HG03097 (cell line): Measurements from ENCODE around the gene MEN1.

Source experiments
- ATAC-seq: cut with Tn5 transposase; IDR thresholded peaks from one replicate; pipeline ENCODE4 v1.9.1; 2021; ENCODE audit not compliant: unreplicated experiment, low FRiP score

The MEN1 gene

GRCh38 chr11:64810271-64810890, at the start of gene MEN1:
Gene MEN1 (minus strand): TSS chr11:64810551. CDS start chr11:64810109, 442 bp downstream.
- peak; percentile 46 for ATAC-seq

DNA sequence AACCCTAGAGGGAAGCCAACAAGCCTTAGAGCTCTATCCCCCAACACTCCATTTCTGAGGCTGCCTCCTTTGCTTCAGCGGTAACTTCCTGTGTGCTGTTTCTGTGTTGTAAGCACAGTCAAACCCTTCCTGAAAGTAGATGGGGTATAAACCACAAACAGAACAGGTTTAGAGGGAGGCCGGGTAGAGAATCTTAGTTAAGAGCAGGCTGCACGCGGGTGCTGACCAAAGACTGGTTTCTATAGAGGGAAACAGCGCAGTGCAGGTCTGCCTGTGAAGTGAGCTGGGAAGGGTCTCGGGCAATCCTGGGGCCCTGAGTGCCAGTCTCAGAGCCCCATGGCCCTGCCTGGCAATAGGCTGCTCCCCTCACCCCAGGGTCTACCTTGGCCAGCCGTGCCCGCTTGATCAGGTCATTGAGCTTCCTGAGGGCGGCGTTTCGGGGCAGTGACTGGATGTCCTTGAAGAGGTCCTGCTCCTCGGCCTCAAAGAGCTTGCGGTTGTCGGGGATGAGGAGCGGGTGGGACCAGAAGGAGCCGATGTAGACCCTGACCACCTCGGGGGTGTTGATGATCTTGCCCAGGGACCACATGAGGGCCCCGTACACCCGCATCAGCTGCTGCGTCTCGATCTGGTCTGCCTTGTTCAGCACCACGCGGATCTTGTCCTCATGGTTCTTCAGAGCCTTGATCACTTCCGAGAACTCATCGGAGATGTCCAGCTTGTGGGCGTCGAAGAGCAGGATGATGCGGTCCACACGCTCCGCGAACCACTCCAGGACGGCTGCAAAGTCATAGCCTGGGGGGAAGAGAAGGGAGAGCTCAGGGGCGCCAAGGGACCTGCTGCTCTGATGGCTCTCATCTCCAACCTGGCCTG, 49.4 kb upstream of the MEN1 start:
- peak; percentile 71 for ATAC-seq

GRCh38 chr11:64858467-64859263, 48.3 kb upstream of the MEN1 start:
- ATAC-seq, result peak; percentile 22

- no peak for ATAC-seq
These were observed 47.1 kb upstream of the MEN1 start for GRCh38 chr11:64857485-64857884.

DNA sequence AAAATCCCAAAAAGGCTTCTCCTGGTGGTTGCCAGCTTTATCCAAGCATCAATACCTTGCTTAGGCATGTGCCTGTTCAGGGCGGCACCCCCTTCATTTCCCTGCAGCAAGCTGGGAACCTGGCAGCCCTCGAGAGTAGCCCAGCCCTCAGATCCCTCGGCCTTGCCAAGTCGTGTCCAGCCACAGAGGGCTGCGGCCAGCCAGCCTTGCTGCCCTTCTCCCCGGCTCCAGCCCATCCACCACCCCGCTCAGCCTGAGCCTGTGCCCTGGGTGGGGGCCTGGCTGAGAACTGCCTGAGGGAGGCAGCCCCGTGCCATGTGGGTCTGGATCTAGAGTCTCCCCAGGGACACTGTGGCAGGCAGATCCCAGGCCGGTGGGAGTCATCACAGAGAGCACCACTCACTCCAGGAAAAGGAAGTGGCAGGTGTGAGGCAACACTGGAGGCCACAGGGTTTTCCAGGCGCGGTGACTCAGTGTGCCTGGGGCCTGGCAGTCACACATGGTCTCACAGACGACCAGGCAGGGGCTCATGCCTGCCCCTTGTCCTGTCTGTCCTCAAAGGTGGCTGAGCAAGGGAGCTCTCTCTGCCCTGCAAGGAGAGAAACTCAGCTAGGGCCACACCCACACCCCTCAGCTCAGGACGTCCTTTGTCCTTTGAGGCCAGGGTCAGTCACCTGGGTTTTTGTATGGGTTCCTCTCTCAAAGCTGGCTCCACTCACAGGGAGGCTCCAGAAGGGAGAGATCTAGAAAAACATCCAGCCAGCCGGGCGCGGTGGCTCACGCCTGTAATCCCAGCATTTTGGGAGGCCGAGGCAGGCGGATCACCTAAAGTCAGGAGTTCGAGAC, 46.3 kb upstream of the MEN1 start:
- ATAC-seq, result no peak

DNA sequence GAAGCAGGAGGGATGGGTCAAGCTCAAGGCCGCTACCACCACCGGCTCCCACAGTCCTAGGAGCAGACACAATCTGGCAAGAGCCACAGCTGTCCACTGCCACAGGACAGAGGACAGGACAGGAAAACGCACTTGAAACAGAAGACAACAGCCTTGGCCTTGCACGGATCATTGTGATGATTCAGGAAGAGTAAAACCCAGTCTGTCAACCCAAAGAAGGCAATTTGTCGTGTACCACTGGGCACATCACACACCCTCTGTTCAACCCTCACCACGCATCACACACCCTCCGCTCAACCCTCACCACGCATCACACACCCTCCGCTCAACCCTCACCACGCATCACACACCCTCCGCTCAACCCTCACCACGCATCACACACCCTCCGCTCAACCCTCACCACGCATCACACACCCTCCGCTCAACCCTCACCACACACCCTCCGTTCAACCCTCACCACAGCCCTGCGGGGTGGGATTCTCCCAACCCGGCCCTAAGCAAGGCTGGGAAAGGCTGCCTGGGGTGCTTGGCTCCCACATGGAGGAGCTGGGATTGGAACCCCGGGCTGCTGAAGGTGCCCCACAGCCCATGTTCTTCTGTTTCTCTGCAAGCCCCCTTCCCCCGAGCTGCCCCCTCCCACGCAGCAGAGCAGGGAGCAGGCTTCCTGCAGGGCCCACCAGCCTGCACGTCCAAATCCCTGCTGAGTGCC, 45.4 kb upstream of the MEN1 start:
- no peak for ATAC-seq

- no peak for ATAC-seq
These were observed 44.5 kb upstream of the MEN1 start for GRCh38 chr11:64854534-64855502.

GRCh38 chr11:64854157-64854533, 43.8 kb upstream of the MEN1 start:
- no peak for ATAC-seq

DNA sequence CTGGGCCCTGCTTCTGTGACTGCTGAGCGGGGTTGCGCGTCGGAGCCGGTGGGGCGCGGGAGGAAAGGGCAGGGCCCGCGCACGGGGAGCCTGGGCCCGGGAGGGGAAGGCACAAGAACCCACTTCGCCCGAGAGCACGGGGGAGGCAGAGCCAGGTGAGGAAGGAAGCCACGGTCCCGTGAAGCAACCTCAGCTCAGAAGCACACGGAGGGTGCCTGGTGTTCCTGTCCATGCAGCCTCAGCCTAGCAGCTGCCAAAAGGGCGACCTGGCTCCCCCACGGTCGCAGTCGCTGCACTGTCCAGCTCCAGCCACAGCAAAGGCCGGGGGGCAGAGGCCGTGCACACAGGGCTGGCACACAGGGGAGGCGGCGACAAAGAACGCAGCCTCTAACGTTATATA, 43.4 kb upstream of the MEN1 start:
- ATAC-seq, result no peak

GRCh38 chr11:64852804-64853509, 42.6 kb upstream of the MEN1 start:
- ATAC-seq, result no peak

GRCh38 chr11:64851831-64852351, 41.5 kb upstream of the MEN1 start:
- ATAC-seq, result no peak

GRCh38 chr11:64850979-64851567, 40.7 kb upstream of the MEN1 start:
- peak; percentile 68 for ATAC-seq

DNA sequence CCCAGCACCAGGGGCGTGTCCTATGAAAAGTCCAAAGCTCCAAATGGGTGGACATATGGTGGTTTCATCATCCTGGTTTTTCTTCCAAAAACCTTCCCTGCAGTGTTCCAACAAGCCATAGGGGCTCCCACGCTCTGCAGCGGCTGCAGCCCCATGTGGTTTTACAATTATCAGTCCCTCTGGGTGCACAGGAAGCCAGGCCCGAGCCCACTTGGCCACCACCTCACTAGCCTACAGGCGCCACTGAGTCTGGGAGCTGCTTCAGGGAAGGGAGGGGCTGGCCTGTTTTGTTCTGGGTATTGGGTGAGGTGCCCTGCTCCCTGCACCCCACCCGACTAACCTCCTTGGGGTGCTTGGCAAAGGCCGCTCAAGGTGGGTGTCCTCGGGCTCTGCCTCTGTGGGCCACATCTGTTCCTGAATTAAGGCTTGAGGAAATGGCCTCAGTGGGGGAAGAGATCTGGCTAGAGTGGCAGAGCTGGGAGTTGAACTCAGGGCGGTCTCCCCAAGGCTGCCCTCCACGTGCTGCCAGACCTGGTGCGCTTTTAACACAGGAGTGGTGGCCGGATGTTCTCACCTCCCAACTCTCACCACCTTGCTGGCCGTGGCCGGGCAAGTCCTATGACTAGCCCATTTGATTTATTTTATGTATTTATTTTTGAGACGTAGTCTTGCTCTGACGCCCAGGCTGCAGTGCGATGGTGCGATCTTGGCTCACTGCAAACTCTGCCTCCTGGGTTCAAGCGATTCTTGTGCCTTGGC, 39.4 kb upstream of the MEN1 start:
- ATAC-seq, result no peak

- ATAC-seq, result no peak
These were observed 38.7 kb upstream of the MEN1 start for GRCh38 chr11:64848826-64849597.

- ATAC-seq, result no peak
These were observed 38.0 kb upstream of the MEN1 start for GRCh38 chr11:64848214-64848825.
